Lower leg skin (tissue), 3 donors: Measurements from ENCODE around the gene MSL2.

Source experiments
- POLR2A ChIP-seq, 2 donors: fragments of 450-650 bp; IDR thresholded peaks; one replicate each; pipeline ENCODE4 v1.6.1; 2016 to 2017; ENCODE audit warnings: antibody characterized with exemption in 2 of 2, mild to moderate bottlenecking in 1 of 2, moderate library complexity in 1 of 2
- TF ChIP-seq, protein P1 (sequence below), 3 donors: fragments of 450-650 bp; IDR thresholded peaks; one replicate each; pipeline ENCODE4 v1.5.1; 2016; ENCODE audit warnings: antibody characterized with exemption in 3 of 3, mild to moderate bottlenecking in 3 of 3, moderate library complexity in 2 of 3

DNA sequence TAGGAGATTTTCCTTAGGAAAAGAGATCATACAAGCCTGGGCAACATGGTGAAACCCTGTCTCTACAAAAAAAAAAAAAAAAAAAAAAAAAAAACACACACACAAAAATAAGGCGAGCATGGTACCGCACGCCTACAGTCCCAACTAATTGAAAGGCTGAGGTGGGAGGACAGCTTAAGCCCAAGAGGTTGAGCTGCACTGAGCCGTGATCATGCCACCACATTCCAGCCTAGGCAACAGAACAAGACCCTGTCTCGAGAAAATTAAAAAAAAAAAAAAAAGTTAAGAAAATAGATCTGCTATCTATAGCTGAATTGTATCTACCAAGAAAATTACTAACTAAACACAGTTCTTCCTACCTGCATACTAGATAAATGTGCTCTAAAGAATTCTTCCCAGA, 7.1 kb downstream of the MSL2 start:
- no peak for TF ChIP-seq POLR2A (IDR thresholded peaks at IDR 0.05)
- TF ChIP-seq, protein P1, sequence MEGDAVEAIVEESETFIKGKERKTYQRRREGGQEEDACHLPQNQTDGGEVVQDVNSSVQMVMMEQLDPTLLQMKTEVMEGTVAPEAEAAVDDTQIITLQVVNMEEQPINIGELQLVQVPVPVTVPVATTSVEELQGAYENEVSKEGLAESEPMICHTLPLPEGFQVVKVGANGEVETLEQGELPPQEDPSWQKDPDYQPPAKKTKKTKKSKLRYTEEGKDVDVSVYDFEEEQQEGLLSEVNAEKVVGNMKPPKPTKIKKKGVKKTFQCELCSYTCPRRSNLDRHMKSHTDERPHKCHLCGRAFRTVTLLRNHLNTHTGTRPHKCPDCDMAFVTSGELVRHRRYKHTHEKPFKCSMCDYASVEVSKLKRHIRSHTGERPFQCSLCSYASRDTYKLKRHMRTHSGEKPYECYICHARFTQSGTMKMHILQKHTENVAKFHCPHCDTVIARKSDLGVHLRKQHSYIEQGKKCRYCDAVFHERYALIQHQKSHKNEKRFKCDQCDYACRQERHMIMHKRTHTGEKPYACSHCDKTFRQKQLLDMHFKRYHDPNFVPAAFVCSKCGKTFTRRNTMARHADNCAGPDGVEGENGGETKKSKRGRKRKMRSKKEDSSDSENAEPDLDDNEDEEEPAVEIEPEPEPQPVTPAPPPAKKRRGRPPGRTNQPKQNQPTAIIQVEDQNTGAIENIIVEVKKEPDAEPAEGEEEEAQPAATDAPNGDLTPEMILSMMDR (IDR thresholded peaks at IDR 0.05), result no peak
